ENCODE data around the gene AKAP12.

The AKAP12 gene

GRCh38 chr6:151239603-151240035 is at the start of gene AKAP12:
AKAP12 (plus strand) TSS chr6:151239967; CDS start chr6:151240563, 596 bp downstream.
- no peak for DNase-seq

- DNase-seq, result no peak
These were observed 48.2 kb upstream of the AKAP12 start for GRCh38 chr6:151191527-151191926.

GRCh38 chr6:151196555-151196954 is 43.2 kb upstream of the AKAP12 start:
- DNase-seq, result no peak

- no peak for DNase-seq
These were observed 42.2 kb upstream of the AKAP12 start for GRCh38 chr6:151197556-151197955.

- DNase-seq, result no peak
These were observed 39.8 kb upstream of the AKAP12 start for GRCh38 chr6:151199991-151200390.

GRCh38 chr6:151205721-151206600 is 33.8 kb upstream of the AKAP12 start:
- no peak for DNase-seq

- no peak for DNase-seq
These were observed 32.1 kb upstream of the AKAP12 start for GRCh38 chr6:151207674-151208073.

GRCh38 chr6:151209071-151209831 is 30.5 kb upstream of the AKAP12 start:
- no peak for DNase-seq

- DNase-seq, result no peak
These were observed 28.7 kb upstream of the AKAP12 start for GRCh38 chr6:151211075-151211474.

GRCh38 chr6:151213352-151213751 is 26.4 kb upstream of the AKAP12 start:
- no peak for DNase-seq

- no peak for DNase-seq
These were observed 23.8 kb upstream of the AKAP12 start for GRCh38 chr6:151215999-151216398.

- DNase-seq, result no peak
These were observed 23.0 kb upstream of the AKAP12 start for GRCh38 chr6:151216804-151217203.

GRCh38 chr6:151219192-151219591 is 20.6 kb upstream of the AKAP12 start:
- DNase-seq, result no peak

GRCh38 chr6:151224076-151224475 is 15.7 kb upstream of the AKAP12 start:
- no peak for DNase-seq

- DNase-seq, result no peak
These were observed 13.8 kb upstream of the AKAP12 start for GRCh38 chr6:151225919-151226318.

- DNase-seq, result no peak
These were observed 10.9 kb upstream of the AKAP12 start for GRCh38 chr6:151228788-151229400.

GRCh38 chr6:151229401-151230276 is 10.1 kb upstream of the AKAP12 start:
- DNase-seq, result no peak

GRCh38 chr6:151230277-151230577 is 9.5 kb upstream of the AKAP12 start:
- no peak for DNase-seq

GRCh38 chr6:151232899-151233298 is 6.9 kb upstream of the AKAP12 start:
- DNase-seq, result no peak

GRCh38 chr6:151233731-151234130 is 6.0 kb upstream of the AKAP12 start:
- DNase-seq, result no peak

GRCh38 chr6:151236668-151237401 is 2.9 kb upstream of the AKAP12 start:
- no peak for DNase-seq
